Sigmoid colon (tissue), 7 donors: ENCODE data around the gene NAP1L4. TPM values are rescaled to one million over a fixed set of nuclear protein-coding genes. Genes with fewer than 3 reads are reported as not detected.

Source experiments
- DNase-seq: peaks from one replicate; pipeline ENCODE4 v3.0.0-alpha.2; 2019
- H3K27ac ChIP-seq, 4 donors: fragments of 200-600 bp; sonication (generic); one replicate each; pipeline ENCODE4 v1.5.1; 2016 to 2019; ENCODE audit warnings: mild to moderate bottlenecking in 1 of 4
- H3K27me3 ChIP-seq, 3 donors: fragments of 200-600 bp; sonication (generic); one replicate each; pipeline ENCODE4 v1.5.1; 2019; ENCODE audit warnings: mild to moderate bottlenecking in 1 of 3
- H3K36me3 ChIP-seq, 4 donors: fragments of 200-600 bp; sonication (generic); one replicate each; pipeline ENCODE4 v1.5.1; 2016 to 2019
- H3K4me1 ChIP-seq, 4 donors: fragments of 200-600 bp; sonication (generic); one replicate each; pipeline ENCODE4 v1.5.1; 2017 to 2019
- H3K4me3 ChIP-seq, 4 donors: fragments of 200-600 bp; sonication (generic); one replicate each; pipeline ENCODE4 v1.5.1; 2017 to 2019; ENCODE audit warnings: mild to moderate bottlenecking in 2 of 4, moderate library complexity in 1 of 4
- H3K9me3 ChIP-seq, 4 donors: fragments of 200-600 bp in 3 of 4; sonication (generic) in 3 of 4; one replicate each; pipeline versions ENCODE4 v1.5.1 to v1.6.1; 2013 to 2019
- EP300 ChIP-seq, 4 donors: sonication (generic); formaldehyde crosslinking; IDR thresholded peaks; one replicate each; pipeline ENCODE4 v1.6.1; 2017; ENCODE audit warnings: antibody characterized with exemption in 4 of 4
- POLR2A ChIP-seq, 2 donors: fragments of 450-650 bp; IDR thresholded peaks; one replicate each; pipeline ENCODE4 v1.6.1; 2016; ENCODE audit warnings: antibody characterized with exemption in 2 of 2, mild to moderate bottlenecking in 2 of 2, moderate library complexity in 2 of 2
- POLR2AphosphoS5 ChIP-seq, 4 donors: sonication (generic); formaldehyde crosslinking; IDR thresholded peaks; one replicate each; pipeline ENCODE4 v1.6.1; 2017; ENCODE audit warnings: antibody characterized with exemption in 4 of 4
- WGBS, 2 donors: extraction: QIAGEN DNeasy Blood & Tissue Kit; methylation state at CpG; one replicate each; pipeline ENCODE4 v1.1.7; 2013; 5-methylcytosine and 5-hydroxymethylcytosine counted together
- intact Hi-C: fragments of 100-400 bp; cut with DNase I; formaldehyde crosslinking; loops from one replicate; pipeline ENCODE4 v1.15.1; 2023
- polyA plus RNA-seq, 3 donors: library from polyadenylated mRNA; stranded (reverse); fragments of 200-250 nt; gene quantifications; one replicate each; pipeline ENCODE4 v1.2.3, GENCODE V29; 2013
- total RNA-seq, 4 donors: library from RNA; depleted of rRNA; stranded (reverse); fragments of >200 nt; gene quantifications; one replicate each; pipeline ENCODE4 v1.1.0, GENCODE V29; 2016
- TF ChIP-seq, protein P1 (sequence below), 4 experiments: fragments of 450-650 bp in 3 of 4; fragments of 200-600 bp in 1 of 4; IDR thresholded peaks; one replicate each; pipeline ENCODE4 v1.5.1; 2016 to 2019; ENCODE audit warnings: antibody characterized with exemption in 4 of 4, mild to moderate bottlenecking in 3 of 4, moderate library complexity in 2 of 4
- donor health status: healthy with polysubstance abuse.
- donor health status: Bipolar disorder and iron deficiency.
- donor health status: healthy.

NAP1L4 gene
- total and polyA plus RNA-seq, 7 donors: 55.9 to 102 (median 88.7) TPM

DNA sequence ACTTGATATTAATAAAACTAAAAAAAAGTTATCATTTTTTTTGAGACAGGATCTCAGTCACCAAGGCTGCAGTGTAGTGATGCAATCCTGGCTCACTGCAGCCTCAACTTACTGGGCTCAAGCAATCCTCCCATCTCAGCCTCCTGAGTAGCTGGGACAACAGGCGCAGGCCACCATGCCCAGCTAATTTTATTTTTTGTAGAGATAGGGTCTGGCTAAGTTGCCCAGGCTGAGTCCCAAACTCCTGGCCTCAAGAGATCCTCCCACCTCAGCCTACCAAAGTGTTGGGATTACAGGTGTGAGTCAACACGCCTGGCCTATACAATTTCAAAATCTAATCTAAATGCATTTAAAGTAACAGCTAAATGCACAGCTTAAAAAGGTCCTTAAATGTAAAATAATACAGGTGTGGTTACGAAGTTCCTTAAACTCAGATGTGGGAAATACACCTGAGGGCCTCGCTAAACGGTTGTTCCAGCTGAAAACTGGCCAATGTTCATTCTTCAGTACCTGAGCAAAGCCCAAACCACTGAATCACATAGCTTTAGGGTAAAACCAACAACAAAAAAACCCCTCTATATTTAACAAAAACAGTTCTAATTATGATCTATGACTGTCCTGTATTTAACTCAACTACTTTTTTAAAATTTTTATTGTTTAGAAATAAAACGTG lies 11.8 kb downstream of the NAP1L4 start:
- H3K27ac ChIP-seq: no peak overlapping the region
- no peak overlapping the region for H3K4me3 ChIP-seq
- no peaks in the 10 kb centered on the region for H3K9me3 ChIP-seq
- peaks cover 0 to 24% (median 19%) of the 10 kb centered on the region in 4 donors for H3K4me1 ChIP-seq
- DNase-seq: no peak
- 70 to 71% methylated on average over 6 of the region's 6 CpGs for WGBS, 2 donors
- TF ChIP-seq EP300 (IDR thresholded peaks at IDR 0.05): no peak
- TF ChIP-seq, protein P1, sequence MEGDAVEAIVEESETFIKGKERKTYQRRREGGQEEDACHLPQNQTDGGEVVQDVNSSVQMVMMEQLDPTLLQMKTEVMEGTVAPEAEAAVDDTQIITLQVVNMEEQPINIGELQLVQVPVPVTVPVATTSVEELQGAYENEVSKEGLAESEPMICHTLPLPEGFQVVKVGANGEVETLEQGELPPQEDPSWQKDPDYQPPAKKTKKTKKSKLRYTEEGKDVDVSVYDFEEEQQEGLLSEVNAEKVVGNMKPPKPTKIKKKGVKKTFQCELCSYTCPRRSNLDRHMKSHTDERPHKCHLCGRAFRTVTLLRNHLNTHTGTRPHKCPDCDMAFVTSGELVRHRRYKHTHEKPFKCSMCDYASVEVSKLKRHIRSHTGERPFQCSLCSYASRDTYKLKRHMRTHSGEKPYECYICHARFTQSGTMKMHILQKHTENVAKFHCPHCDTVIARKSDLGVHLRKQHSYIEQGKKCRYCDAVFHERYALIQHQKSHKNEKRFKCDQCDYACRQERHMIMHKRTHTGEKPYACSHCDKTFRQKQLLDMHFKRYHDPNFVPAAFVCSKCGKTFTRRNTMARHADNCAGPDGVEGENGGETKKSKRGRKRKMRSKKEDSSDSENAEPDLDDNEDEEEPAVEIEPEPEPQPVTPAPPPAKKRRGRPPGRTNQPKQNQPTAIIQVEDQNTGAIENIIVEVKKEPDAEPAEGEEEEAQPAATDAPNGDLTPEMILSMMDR (IDR thresholded peaks at IDR 0.05): no peak
- no peak for TF ChIP-seq POLR2A (IDR thresholded peaks at IDR 0.05)
- no peak for TF ChIP-seq POLR2AphosphoS5 (IDR thresholded peaks at IDR 0.05)
- intact Hi-C loops: no loop called here
- H3K36me3 ChIP-seq: peaks cover 0 to 44% (median 21%) of the 10 kb centered on the region in 4 donors
- no peaks in the 10 kb centered on the region for H3K27me3 ChIP-seq

DNA sequence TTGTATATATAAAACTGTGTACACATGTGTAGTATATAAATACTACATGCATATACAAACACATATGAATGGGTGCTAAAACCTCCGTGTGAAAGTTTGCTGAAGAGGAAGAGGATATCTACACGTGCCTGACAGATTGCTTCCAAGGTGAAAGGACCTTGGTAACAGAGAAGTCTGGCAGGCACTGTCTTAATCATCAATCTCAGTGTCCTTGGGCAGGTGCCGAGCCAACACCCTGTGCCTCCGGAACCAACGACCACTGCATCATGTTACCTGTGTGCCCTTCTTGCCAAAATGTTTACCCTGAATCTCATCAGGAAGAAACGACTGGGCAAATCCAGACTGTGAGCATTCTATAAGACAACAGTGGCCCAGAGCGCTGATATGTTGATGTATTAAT lies 15.0 kb downstream of the NAP1L4 start:
- intact Hi-C loops: no loop called here
- 58 to 80% methylated on average over 7 of the region's 7 CpGs for WGBS, 2 donors
- Histone ChIP-seq H3K9me3 (no peaks in the 10 kb centered on the region), H3K4me1 (peaks cover 0 to 11% (median 4%) of the 10 kb centered on the region in 4 donors), H3K4me3 (no peak overlapping the region), H3K27ac (no peak overlapping the region), H3K36me3 (peaks cover 14 to 76% (median 35%) of the 10 kb centered on the region in 4 donors), H3K27me3 (no peaks in the 10 kb centered on the region)
- no peak for DNase-seq
- TF ChIP-seq, protein P1 (IDR thresholded peaks at IDR 0.05): no peak
- TF ChIP-seq POLR2AphosphoS5 (IDR thresholded peaks at IDR 0.05): no peak
- TF ChIP-seq POLR2A (IDR thresholded peaks at IDR 0.05): no peak
- TF ChIP-seq EP300 (IDR thresholded peaks at IDR 0.05): no peak

DNA sequence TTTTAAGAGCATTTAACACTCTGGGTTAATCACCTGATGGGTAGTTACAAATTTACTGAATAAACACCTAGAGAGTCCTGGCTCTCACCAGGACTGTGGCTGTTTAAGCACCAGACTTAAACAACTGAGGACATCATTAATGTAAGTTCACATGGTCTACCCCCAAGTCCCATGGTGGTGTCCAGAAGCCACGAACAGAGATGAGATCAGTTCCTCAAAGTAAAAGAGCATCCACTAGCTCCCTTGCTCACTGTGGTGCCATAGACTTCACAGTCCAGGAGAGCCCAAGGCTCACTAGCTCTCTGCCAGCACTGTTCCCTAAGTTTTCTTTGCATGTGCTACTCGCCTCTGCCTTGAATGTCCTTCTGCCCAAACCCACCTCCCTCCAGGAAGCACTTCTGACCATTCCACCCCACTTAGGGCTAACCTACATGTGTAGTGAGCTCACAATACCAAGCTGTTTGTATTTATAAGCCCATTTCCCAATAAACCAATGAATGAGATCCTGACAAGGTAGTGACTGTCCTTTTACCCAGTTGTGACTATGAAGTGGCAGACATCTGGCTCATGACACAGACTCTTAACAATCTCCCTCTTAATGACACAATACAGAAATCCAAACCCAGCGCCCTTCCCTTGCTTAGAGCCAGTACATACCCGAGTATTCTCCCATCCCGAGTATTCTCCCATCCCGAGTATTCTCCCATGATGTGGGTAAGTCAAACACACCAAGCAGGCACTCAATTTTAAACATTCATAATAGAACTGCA lies 15.7 kb downstream of the NAP1L4 start:
- TF ChIP-seq POLR2A (IDR thresholded peaks at IDR 0.05) (no peak), EP300 (IDR thresholded peaks at IDR 0.05) (no peak), POLR2AphosphoS5 (IDR thresholded peaks at IDR 0.05) (no peak)
- TF ChIP-seq, protein P1 (IDR thresholded peaks at IDR 0.05): no peak
- WGBS, 2 donors: 75 to 81% methylated on average over 6 of the region's 6 CpGs
- H3K9me3 ChIP-seq: no peaks in the 10 kb centered on the region
- peaks cover 0 to 6% (median 0%) of the 10 kb centered on the region in 4 donors for H3K4me1 ChIP-seq
- peaks cover 14 to 82% (median 38%) of the 10 kb centered on the region in 4 donors for H3K36me3 ChIP-seq
- intact Hi-C loops: no loop called here
- H3K27me3 ChIP-seq: no peaks in the 10 kb centered on the region
- H3K27ac ChIP-seq: no peak overlapping the region
- no peak overlapping the region for H3K4me3 ChIP-seq
- DNase-seq: no peak

DNA sequence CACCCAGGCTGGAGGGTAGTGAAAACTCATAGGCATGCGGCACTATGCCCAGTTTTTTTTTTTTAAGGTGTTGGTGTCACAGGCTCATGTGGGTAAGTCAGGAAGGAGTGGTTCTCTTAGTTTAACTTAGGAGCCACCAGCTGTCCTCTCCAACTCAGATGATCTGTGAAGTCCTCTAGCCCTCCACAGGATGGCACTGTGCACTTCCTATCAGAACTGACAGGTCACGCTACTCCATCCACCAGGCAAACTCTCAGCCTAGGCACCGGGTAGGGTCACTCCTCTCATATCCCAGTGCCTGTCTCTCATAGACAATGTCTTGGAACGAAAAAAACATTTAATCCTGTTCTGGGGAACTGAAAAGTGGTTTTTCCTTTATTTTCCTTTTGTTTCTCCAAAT lies 16.5 kb downstream of the NAP1L4 start:
- DNase-seq: no peak
- no peak for TF ChIP-seq EP300 (IDR thresholded peaks at IDR 0.05)
- no peak for TF ChIP-seq POLR2A (IDR thresholded peaks at IDR 0.05)
- no peak for TF ChIP-seq POLR2AphosphoS5 (IDR thresholded peaks at IDR 0.05)
- TF ChIP-seq, protein P1 (IDR thresholded peaks at IDR 0.05): no peak
- intact Hi-C loops: no loop called here
- peaks cover 20 to 91% (median 44%) of the 10 kb centered on the region in 4 donors for H3K36me3 ChIP-seq
- WGBS, 2 donors: 77 to 83% methylated on average over 4 of the region's 4 CpGs
- H3K4me1 ChIP-seq: peaks cover 0 to 6% (median 0%) of the 10 kb centered on the region in 4 donors
- no peaks in the 10 kb centered on the region for H3K9me3 ChIP-seq
- no peak overlapping the region for H3K4me3 ChIP-seq
- H3K27ac ChIP-seq: no peak overlapping the region
- no peaks in the 10 kb centered on the region for H3K27me3 ChIP-seq
